DMS 273 treated with DMSO at 0.1 percent for 48 hours (cell line): ENCODE measurements around the gene SYNC.

ENCODE experiments used
- DNase-seq: peaks from one replicate; lab custom pipeline; 2025; lab: John Stamatoyannopoulos, UW

The SYNC gene

GRCh38 chr1:32702599-32703478, at the start of gene SYNC:
Gene SYNC, minus strand, starts transcription at chr1:32702770. Its CDS starts 110 bp downstream, at chr1:32702660.
- no peak for DNase-seq

DNA sequence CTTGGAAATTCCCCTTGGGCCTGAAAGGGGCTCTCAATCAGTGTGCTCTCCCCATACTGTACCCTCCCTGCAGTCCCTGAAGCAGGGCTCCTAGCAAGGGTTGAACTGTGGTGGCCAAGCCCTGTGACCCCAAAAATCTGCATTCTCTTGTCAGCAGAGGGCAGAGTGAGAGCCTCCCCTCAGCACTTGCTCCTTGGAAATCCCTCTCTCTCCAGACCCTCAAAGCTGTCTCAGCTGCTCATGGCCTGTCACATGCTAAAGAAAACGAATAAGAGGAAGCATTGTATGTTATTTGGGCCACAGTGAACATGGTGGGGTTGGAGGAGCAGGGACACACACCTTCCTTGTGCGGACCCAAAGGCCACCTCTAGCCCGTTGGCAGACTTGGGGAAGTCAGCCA, 47.2 kb upstream of the SYNC start:
- DNase-seq: no peak

- DNase-seq: no peak
Observed at GRCh38 chr1:32749332-32749731, 46.8 kb upstream of the SYNC start.

GRCh38 chr1:32748926-32749325, 46.4 kb upstream of the SYNC start:
- DNase-seq: no peak

DNA sequence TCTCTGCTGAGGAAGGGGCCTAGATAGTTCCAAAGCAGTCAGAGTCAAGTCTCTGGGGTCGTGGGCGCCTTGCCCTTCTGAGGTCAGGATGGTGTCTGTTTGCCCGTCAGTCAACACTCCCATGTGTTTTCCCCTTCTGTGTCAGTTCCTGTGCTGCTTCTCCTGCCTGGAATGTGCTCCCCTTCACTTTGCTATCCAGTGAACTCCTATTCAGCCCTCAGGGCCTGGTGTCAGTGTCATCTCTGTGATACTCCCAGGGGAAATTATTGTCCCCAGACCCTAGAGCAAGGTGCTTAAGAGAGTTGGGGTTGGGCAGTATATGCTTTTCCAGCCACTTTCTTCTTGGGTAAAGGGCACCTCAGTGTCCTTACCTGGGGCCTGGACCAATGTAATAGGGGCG, 45.8 kb upstream of the SYNC start:
- no peak for DNase-seq

GRCh38 chr1:32746130-32746529, 43.6 kb upstream of the SYNC start:
- DNase-seq: no peak

GRCh38 chr1:32744071-32744425, 41.5 kb upstream of the SYNC start:
- DNase-seq: no peak

DNA sequence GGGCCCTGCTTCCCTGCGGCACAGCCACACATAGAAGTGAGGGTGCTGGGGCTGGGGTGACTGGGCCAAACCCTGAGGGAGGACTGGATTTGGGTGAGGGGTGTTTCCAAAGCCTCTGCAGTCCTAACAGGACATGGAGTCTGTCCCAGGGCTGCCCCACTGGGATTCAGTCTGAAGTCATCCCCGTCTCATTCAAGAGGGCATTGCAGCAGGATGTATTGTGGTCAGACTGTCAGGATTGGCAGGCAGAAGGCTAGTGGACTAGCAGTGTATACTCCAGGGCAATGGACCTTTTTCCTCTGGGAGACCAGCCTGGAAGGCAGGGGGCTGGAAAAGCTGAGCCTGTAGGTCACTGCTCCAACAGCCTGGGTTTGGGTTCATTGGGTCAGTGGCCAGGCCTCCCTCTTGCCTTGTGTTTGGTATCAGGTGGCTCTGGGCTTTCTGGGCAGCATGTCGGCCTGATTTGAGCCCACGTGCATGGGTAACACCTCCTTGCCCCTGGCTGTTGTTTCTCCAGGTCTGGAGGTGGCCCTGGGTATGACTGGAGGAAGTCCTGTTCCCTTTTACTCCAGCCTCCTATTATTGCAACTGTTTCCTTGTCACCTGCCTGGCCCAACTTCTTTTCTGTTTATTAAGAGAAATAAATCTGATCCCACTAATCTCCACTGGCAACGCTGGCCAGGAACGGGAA, 41.0 kb upstream of the SYNC start:
- no peak for DNase-seq

- no peak for DNase-seq
Observed at GRCh38 chr1:32742956-32743355, 40.4 kb upstream of the SYNC start.

DNA sequence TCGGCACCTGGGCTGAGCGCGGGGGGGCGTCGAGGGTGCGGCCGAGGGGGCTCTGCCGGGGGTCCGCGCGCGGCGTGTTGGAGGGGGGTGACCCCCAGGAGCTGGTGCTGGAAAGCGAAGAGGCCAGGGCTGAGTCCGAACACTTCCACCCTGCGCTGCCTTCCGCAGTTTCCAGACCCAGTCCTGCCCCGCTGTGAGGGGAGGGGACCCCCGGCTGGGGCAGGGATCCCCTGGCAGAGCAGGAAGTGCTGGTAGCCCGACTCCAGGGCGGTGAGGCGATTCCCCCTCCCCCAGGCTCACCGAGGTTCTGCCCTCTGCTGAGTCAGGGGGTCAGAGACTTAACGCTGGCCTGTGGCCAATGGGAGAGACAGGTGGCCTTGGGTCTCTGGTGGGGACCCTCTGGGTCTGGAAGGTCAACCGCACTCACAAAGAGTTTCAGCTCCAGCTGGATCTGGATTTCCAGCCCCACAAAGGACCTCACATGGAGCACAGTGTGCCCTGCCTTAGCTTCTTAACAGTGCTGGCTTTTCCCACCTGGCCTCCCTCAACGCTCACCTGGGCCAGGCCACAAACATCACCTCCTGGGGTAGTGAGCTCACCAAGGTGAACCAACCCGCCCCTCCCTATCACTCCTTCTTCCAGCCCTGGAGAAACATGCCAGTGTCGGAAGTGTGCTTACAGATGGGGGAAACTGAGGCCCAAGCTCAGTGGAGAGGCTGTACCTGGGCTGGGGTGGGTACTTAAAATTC, 39.8 kb upstream of the SYNC start:
- DNase-seq: no peak

DNA sequence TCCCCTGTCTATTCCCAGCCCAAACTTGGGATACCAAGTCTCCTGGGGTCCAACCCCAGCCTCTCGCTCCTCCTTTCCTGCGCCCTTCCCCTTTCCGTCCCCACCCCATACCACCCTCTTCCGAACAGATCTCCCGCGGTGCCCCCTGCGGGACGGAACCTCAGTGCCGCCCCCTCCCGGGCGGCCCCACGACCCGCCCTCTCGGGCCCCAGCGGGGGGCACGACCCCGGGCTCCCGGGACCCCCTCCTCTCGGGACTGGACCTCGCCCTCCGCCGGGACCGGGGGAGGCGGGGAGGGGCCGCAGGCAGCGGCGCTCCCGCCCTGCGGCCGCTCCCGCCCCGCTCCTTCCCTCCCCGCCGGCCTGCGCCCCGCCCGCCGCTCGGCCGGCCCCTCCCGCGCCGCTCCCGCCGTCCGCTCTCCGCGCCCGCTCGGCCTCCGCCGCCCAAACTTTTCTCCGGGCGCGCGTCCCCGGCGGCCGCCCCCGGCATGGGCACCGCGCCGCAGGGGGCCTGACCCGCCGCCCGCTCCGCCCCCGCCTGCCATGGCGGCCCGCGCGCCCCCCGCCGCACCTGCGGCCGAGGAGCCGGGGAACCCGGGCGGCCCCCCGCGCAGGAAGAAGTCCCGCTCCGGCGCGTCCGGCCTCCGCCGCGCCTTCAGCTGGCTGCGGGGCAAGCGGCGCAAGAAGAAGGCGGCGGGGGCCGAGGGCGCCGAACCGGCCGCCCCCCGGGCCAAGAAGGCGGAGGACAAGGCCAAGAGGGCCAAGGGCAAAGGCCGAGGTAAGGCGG, 39.0 kb upstream of the SYNC start:
- no peak for DNase-seq

DNA sequence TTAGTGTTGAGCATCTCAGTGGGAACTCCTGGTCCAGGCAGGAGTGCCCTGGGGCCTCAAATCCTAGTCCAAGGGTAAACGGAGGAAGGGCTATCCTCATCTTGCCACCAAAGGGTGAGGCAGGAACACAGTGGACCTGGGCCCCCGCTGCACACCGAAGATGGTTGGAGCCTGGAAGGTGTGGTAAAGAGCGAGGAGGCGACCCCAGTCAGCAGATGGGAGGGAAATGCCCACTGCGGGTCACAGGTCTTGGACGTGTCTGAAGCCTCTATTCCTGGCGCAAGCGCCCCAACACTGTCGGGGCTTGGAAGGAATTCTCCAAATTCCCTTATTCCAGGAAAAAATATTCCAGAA, 38.5 kb upstream of the SYNC start:
- DNase-seq: no peak

DNA sequence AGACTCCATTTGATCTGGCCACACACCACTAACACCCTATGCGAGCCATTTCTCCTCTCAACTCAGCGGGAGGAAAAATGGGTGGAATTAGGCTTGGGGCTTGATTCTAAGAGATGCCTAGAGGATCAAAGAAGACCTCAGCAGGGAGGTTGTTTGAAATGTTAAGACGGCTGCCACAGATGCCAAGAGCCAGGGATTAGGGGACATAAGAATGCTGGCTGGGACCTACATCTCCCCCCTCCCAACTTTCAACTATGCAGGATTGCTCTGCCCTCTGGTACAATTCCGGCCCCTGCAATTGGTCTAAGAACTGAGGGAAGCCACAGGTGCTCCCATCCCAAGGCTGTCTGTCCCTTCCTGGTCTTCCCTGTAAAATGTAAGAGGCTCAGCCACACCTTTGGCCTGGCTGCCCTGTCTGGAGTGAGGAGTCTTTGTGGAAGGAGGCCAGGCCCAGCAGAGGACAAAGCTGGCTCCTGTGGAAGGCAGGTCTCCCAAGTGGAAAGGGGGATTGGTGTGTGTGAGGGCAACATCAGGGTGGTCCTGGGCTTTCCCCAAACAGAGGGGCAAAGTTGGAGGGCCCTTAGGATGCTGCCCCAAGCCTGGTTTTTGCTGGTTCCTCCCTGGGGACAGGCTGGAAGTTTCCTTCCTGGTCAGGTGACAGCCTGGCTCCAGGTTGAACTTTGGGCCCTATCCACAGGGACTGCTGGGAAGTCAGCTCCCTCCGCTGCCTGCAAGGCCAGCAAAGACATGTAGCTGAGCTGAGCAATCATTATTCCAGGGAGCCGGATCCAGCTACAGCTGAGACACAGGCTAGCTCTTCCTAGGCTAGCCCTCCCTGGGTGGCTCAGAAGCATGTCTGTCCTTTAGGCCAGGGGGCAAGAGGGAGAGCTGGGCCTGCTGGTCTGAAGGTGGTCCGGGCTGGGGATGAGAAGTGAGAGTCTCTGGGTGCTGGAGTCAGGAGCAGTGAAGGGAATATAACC, 34.5 kb upstream of the SYNC start:
- DNase-seq: no peak

- no peak for DNase-seq
Observed at GRCh38 chr1:32733582-32734321, 31.2 kb upstream of the SYNC start.

GRCh38 chr1:32729254-32730046, 26.9 kb upstream of the SYNC start:
- DNase-seq: no peak

- DNase-seq: no peak
Observed at GRCh38 chr1:32728413-32729077, 26.0 kb upstream of the SYNC start.

DNA sequence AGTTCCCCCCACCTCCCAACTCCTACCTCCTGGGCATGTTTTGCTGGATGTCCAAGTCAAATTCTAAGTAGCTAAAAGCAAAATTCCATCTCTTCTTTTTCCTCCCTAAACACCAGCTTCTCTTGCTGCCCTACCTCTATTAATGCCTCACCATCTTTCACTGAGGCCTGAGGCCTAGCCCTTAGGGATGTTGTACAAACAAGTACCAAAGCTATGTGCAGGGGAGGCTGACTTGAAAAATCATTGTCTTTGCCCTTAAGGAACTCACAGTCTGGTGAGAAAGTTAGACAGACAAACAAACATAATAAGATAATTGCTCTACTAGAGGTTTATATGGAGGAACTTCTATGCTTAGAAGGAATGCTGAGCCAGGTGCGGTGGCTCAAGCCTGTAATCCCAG, 25.3 kb upstream of the SYNC start:
- no peak for DNase-seq

GRCh38 chr1:32725615-32725982, 23.0 kb upstream of the SYNC start:
- DNase-seq: no peak
